HG03575 (cell line): ENCODE measurements around the gene CLEC12A.

Experiments
- ATAC-seq: cut with Tn5 transposase; IDR thresholded peaks from one replicate; pipeline ENCODE4 v1.9.1; 2021; ENCODE audit not compliant: unreplicated experiment, insufficient number of reproducible peaks, low FRiP score; ENCODE audit errors: extremely low read depth

Gene CLEC12A

GRCh38 chr12:10027311-10027710 lies 56.1 kb downstream of the CLEC12A start:
- ATAC-seq: no peak

GRCh38 chr12:10027721-10028120 lies 56.5 kb downstream of the CLEC12A start:
- no peak for ATAC-seq

- ATAC-seq: no peak
Observed at GRCh38 chr12:10030446-10030845, 59.2 kb downstream of the CLEC12A start, which contains the start of gene CLEC9A. CLEC9A (plus strand) TSS chr12:10030682; CDS start chr12:10052688, 22,006 bp downstream.

GRCh38 chr12:10031321-10031720 lies 60.1 kb downstream of the CLEC12A start:
- no peak for ATAC-seq

GRCh38 chr12:10031771-10032175 lies 60.6 kb downstream of the CLEC12A start:
- ATAC-seq: no peak

GRCh38 chr12:10033783-10034545 lies 62.8 kb downstream of the CLEC12A start:
- ATAC-seq: no peak
